Prostate gland (tissue), 2 donors: Measurements from ENCODE around the gene TMEM185B. TPM values are rescaled to one million over a fixed set of nuclear protein-coding genes. Genes with fewer than 3 reads are reported as not detected.
A peak's percentile ranks its signal among the peaks of the same experiment; 100 is the strongest.

Experiments used
- DNase-seq: peaks from one replicate; pipeline ENCODE4 v3.0.0-alpha.2; 2019; ENCODE audit warnings: low spot score
- H3K27ac ChIP-seq, 2 donors: fragments of 200-600 bp; sonication (generic); 2 replicates each; pipeline ENCODE4 v1.5.1; 2017 to 2019
- H3K27me3 ChIP-seq: fragments of 200-600 bp; sonication (generic); replicated peaks from 2 replicates; pipeline ENCODE4 v1.5.1; 2019; ENCODE audit not compliant: insufficient read depth
- H3K36me3 ChIP-seq, 2 donors: fragments of 200-600 bp; sonication (generic); 1 replicate in 1 of 2; 2 replicates in 1 of 2; pipeline versions ENCODE4 v1.5.1 to v1.8.1; 2017 to 2019
- H3K4me1 ChIP-seq: fragments of 200-600 bp; sonication (generic); replicated peaks from 2 replicates; pipeline ENCODE4 v1.5.1; 2019
- H3K4me3 ChIP-seq, 2 donors: fragments of 200-600 bp; sonication (generic); 2 replicates each; pipeline ENCODE4 v1.5.1; 2017 to 2019
- H3K9me3 ChIP-seq: fragments of 200-600 bp; sonication (generic); 2 replicates; pipeline ENCODE4 v1.5.1; 2017
- POLR2A ChIP-seq: fragments of 450-650 bp; IDR thresholded peaks from one replicate; pipeline ENCODE4 v1.6.1; 2016; ENCODE audit warnings: antibody characterized with exemption, mild to moderate bottlenecking
- POLR2AphosphoS5 ChIP-seq: sonication (generic); formaldehyde crosslinking; IDR thresholded peaks from one replicate; pipeline ENCODE4 v1.6.1; 2017; ENCODE audit warnings: antibody characterized with exemption
- WGBS: methylation state at CpG from one replicate; pipeline ENCODE4 v1.1.5; 2018; 5-methylcytosine and 5-hydroxymethylcytosine counted together
- intact Hi-C: fragments of 100-400 bp; cut with DNase I; formaldehyde crosslinking; loops from one replicate; pipeline ENCODE4 v1.14.2; 2022
- total RNA-seq, 2 donors: library from RNA; depleted of rRNA; stranded (reverse); fragments of >200 nt; gene quantifications; one replicate each; pipeline ENCODE4 v1.1.0, GENCODE V29; 2016
- TF ChIP-seq, protein P1 (sequence below), 4 experiments: fragments of 200-600 bp in 2 of 4; fragments of 450-650 bp in 2 of 4; sonication (generic) in 2 of 4; IDR thresholded peaks; 1 replicate in 3 of 4; 2 replicates in 1 of 4; pipeline ENCODE4 v1.5.1; 2016 to 2019; ENCODE audit warnings: antibody characterized with exemption in 4 of 4, mild to moderate bottlenecking in 2 of 4, moderate library complexity in 2 of 4

TMEM185B gene
- total RNA-seq, 2 donors from 2014 or later: 53.7 to 72.3 TPM

GRCh38 chr2:120179396-120179795, 43.8 kb downstream of the TMEM185B start:
- intact Hi-C loops: no loop called here
- TF ChIP-seq, protein P1, sequence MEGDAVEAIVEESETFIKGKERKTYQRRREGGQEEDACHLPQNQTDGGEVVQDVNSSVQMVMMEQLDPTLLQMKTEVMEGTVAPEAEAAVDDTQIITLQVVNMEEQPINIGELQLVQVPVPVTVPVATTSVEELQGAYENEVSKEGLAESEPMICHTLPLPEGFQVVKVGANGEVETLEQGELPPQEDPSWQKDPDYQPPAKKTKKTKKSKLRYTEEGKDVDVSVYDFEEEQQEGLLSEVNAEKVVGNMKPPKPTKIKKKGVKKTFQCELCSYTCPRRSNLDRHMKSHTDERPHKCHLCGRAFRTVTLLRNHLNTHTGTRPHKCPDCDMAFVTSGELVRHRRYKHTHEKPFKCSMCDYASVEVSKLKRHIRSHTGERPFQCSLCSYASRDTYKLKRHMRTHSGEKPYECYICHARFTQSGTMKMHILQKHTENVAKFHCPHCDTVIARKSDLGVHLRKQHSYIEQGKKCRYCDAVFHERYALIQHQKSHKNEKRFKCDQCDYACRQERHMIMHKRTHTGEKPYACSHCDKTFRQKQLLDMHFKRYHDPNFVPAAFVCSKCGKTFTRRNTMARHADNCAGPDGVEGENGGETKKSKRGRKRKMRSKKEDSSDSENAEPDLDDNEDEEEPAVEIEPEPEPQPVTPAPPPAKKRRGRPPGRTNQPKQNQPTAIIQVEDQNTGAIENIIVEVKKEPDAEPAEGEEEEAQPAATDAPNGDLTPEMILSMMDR (IDR thresholded peaks at IDR 0.05): no peak
- TF ChIP-seq POLR2A: no peak
- no peak for TF ChIP-seq POLR2AphosphoS5
- no peak for DNase-seq
- WGBS: 98% methylated on average over 3 of the region's 3 CpGs
- H3K9me3 ChIP-seq: no peaks in the 10 kb centered on the region
- H3K27me3 ChIP-seq: no peaks in the 10 kb centered on the region
- no peak overlapping the region for H3K4me3 ChIP-seq
- no peaks in the 10 kb centered on the region for H3K4me1 ChIP-seq
- no peaks in the 10 kb centered on the region for H3K36me3 ChIP-seq
- no peak overlapping the region for H3K27ac ChIP-seq

DNA sequence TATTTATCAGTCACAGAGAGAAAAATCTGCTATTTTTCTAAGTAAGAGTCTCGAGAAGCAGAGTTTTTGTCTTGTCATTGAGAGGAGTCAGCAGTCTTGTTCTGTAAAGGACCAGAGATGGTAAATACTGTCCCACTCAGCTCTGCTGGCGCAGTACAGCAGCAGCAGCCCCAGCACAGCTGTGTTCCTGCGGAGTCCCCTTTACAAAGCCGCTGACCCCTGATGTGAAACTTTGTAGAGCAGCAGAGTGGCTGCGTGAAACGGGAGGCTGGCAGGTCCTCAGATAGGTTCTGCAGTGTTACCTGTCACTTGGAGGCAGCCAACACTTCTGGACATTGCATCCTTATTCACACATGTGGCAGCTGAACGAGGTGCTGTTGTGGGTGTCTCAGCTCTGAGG, 45.2 kb downstream of the TMEM185B start:
- Histone ChIP-seq H3K4me3 (no peak overlapping the region), H3K9me3 (no peaks in the 10 kb centered on the region), H3K27ac (peak overlapping the region in 1 of 2 donors; percentile 65), H3K27me3 (no peaks in the 10 kb centered on the region), H3K4me1 (no peaks in the 10 kb centered on the region), H3K36me3 (no peaks in the 10 kb centered on the region)
- no peak for TF ChIP-seq POLR2AphosphoS5
- TF ChIP-seq, protein P1 (IDR thresholded peaks at IDR 0.05): no peak
- TF ChIP-seq POLR2A: no peak
- WGBS: 86% methylated on average over 7 of the region's 7 CpGs
- intact Hi-C loops: loop anchor here (2.0 kb wide), 1 partner anchor 425 kb away; no protein-coding TSS in a partner anchor
- DNase-seq: no peak

GRCh38 chr2:120177001-120177621, 46.1 kb downstream of the TMEM185B start:
- Histone ChIP-seq H3K36me3 (no peaks in the 10 kb centered on the region), H3K9me3 (no peaks in the 10 kb centered on the region), H3K27ac (peak overlapping the region; percentile 27 to 65), H3K4me1 (no peaks in the 10 kb centered on the region), H3K4me3 (no peak overlapping the region), H3K27me3 (no peaks in the 10 kb centered on the region)
- 50% methylated on average over 15 of the region's 15 CpGs for WGBS
- TF ChIP-seq POLR2AphosphoS5 (peak; percentile 55), POLR2A (peak; percentile 37)
- TF ChIP-seq, protein P1 (IDR thresholded peaks at IDR 0.05): peak in 2 of 4 experiments; percentile 17 to 48
- DNase-seq: peak; percentile 59
- intact Hi-C loops: loop anchor here (2.0 kb wide), 1 partner anchor 424 kb away; no protein-coding TSS in a partner anchor

GRCh38 chr2:120176526-120176925, 46.7 kb downstream of the TMEM185B start:
- TF ChIP-seq POLR2A: no peak
- TF ChIP-seq, protein P1 (IDR thresholded peaks at IDR 0.05): no peak
- TF ChIP-seq POLR2AphosphoS5: no peak
- H3K27me3 ChIP-seq: no peaks in the 10 kb centered on the region
- DNase-seq: no peak
- intact Hi-C loops: loop anchor here (2.0 kb wide), 1 partner anchor 424 kb away; no protein-coding TSS in a partner anchor
- no peaks in the 10 kb centered on the region for H3K9me3 ChIP-seq
- no peaks in the 10 kb centered on the region for H3K36me3 ChIP-seq
- no peaks in the 10 kb centered on the region for H3K4me1 ChIP-seq
- peak overlapping the region; percentile 27 to 65 for H3K27ac ChIP-seq
- WGBS: 53% methylated on average over 3 of the region's 3 CpGs
- no peak overlapping the region for H3K4me3 ChIP-seq
